CD4-positive, alpha-beta T cell treated with Interleukin-10 for 1 hour (primary cell): ENCODE results near the gene MYO16.

Experiments
- DNase-seq: peaks from one replicate; pipeline ENCODE4 v3.0.0-alpha.2; 2020

Gene MYO16

GRCh38 chr13:109256866-109257760, 627.7 kb downstream of the MYO16 start:
- DNase-seq, result no peak
